H1 (cell line): ENCODE measurements around the gene TLR9. TPM values are rescaled to one million over a fixed set of nuclear protein-coding genes. Genes with fewer than 3 reads are reported as not detected.

Experiments
- CTCF ChIA-PET: fragments of 300-600 bp; sonication (Branson Sonifier 250); formaldehyde crosslinking; loops from one replicate; lab custom pipeline; 2021; ENCODE audit not compliant: partially characterized antibody; lab: Charles Lee
- POLR2A ChIA-PET: fragments of 300-600 bp; sonication (Branson Sonifier 250); formaldehyde crosslinking; loops from one replicate; lab custom pipeline; 2021; ENCODE audit warnings: inconsistent platforms; ENCODE audit not compliant: partially characterized antibody; lab: Charles Lee
- DNase-seq, 2 experiments: peaks; one replicate each; pipeline versions ENCODE4 v3.0.0 to v3.0.0-alpha.2; 2010 to 2022; ENCODE audit warnings: low spot score in 2 of 2, low read depth in 1 of 2, mixed read lengths in 1 of 2
- FAIRE-seq: peaks from 2 replicates; lab custom pipeline; 2011; peaks lifted over from hg19 to GRCh38; lab: Jason Lieb, UNC
- H2AFZ ChIP-seq: 2 replicates; pipeline ENCODE4 v1.8.1; 2012; ENCODE audit warnings: low read length, inconsistent platforms
- H2AK5ac ChIP-seq: 2 replicates; pipeline ENCODE4 v1.6.1; 2013; ENCODE audit warnings: low read depth, low read length
- H2BK120ac ChIP-seq: replicated peaks from 2 replicates; pipeline ENCODE3; 2013; ENCODE audit warnings: low read depth, low read length, inconsistent platforms
- H2BK12ac ChIP-seq: 2 replicates; pipeline ENCODE4 v1.6.1; 2013; ENCODE audit warnings: low read depth, low read length
- H2BK15ac ChIP-seq: 2 replicates; pipeline ENCODE4 v1.6.1; 2013; ENCODE audit warnings: low read length
- H2BK20ac ChIP-seq: 2 replicates; pipeline ENCODE4 v1.6.1; 2013; ENCODE audit warnings: low read length
- H2BK5ac ChIP-seq: 2 replicates; pipeline ENCODE4 v1.6.1; 2013; ENCODE audit warnings: low read depth, low read length
- H3K14ac ChIP-seq: 2 replicates; pipeline ENCODE4 v1.6.1; 2013; ENCODE audit warnings: inconsistent platforms; ENCODE audit not compliant: insufficient read length
- H3K18ac ChIP-seq: 2 replicates; pipeline ENCODE4 v1.6.1; 2013; ENCODE audit warnings: low read length; ENCODE audit errors: extremely low read depth
- H3K23ac ChIP-seq: 2 replicates; pipeline ENCODE4 v1.6.1; 2013; ENCODE audit warnings: inconsistent platforms; ENCODE audit not compliant: insufficient read length
- H3K23me2 ChIP-seq: 2 replicates; pipeline ENCODE4 v1.6.1; 2013; ENCODE audit warnings: low read depth, low read length
- H3K27ac ChIP-seq: 2 replicates; pipeline ENCODE4 v1.6.1; 2011; ENCODE audit warnings: low read depth, low read length, inconsistent platforms
- H3K27me3 ChIP-seq, 4 experiments: replicated peaks in 1 of 4; 1 replicate in 1 of 4; 2 replicates in 3 of 4; pipeline versions ENCODE4 v1.6.1 to v1.8.1; 2011 to 2013; ENCODE audit warnings: low read length in 3 of 4, mild to moderate bottlenecking in 3 of 4, inconsistent platforms in 2 of 4, mixed read lengths in 2 of 4, moderate library complexity in 1 of 4; ENCODE audit not compliant: control insufficient read depth in 3 of 4, insufficient read depth in 3 of 4; ENCODE audit errors: extremely low read depth in 1 of 4
- H3K36me3 ChIP-seq, 4 experiments: 2 replicates each; pipeline versions ENCODE4 v1.6.1 to v1.8.1; 2011 to 2013; ENCODE audit warnings: mild to moderate bottlenecking in 4 of 4, low read length in 3 of 4, moderate library complexity in 2 of 4, control low read depth in 1 of 4, inconsistent platforms in 1 of 4; ENCODE audit not compliant: insufficient read depth in 4 of 4, control insufficient read depth in 2 of 4
- H3K4ac ChIP-seq: replicated peaks from 2 replicates; pipeline ENCODE3; 2013; ENCODE audit warnings: low read length, low read depth, mixed read lengths, inconsistent platforms; ENCODE audit not compliant: insufficient read length
- H3K4me1 ChIP-seq, 4 experiments: replicated peaks in 1 of 4; 1 replicate in 1 of 4; 2 replicates in 3 of 4; pipeline versions ENCODE4 v1.6.1 to v1.8.1; 2011 to 2013; ENCODE audit warnings: low read length in 3 of 4, inconsistent platforms in 2 of 4, mixed read lengths in 1 of 4; ENCODE audit not compliant: insufficient read depth in 4 of 4, control insufficient read depth in 3 of 4
- H3K4me2 ChIP-seq, 2 experiments: 2 replicates each; pipeline versions ENCODE4 v1.6.1 to v1.8.1; 2011 to 2013; ENCODE audit warnings: low read depth in 2 of 2, low read length in 2 of 2, control low read depth in 1 of 2, inconsistent platforms in 1 of 2, mild to moderate bottlenecking in 1 of 2; ENCODE audit not compliant: insufficient read depth in 1 of 2
- H3K4me3 ChIP-seq, 4 experiments: fragments of 200-600, 300-600 bp in 1 of 4; sonication (generic), shearing (Covaris generic), sonication (Bioruptor Twin) in 1 of 4; 2 replicates each; pipeline versions ENCODE4 v1.5.1 to v1.8.1; 2011 to 2016; ENCODE audit warnings: low read length in 4 of 4, low read depth in 3 of 4, control low read depth in 2 of 4, inconsistent platforms in 2 of 4, mild to moderate bottlenecking in 2 of 4, mixed read lengths in 1 of 4, moderate library complexity in 1 of 4; ENCODE audit not compliant: insufficient read depth in 2 of 4; ENCODE audit errors: extremely low read depth in 1 of 4
- H3K56ac ChIP-seq: replicated peaks from 2 replicates; pipeline ENCODE3; 2013; ENCODE audit warnings: low read depth, mild to moderate bottlenecking, mixed read lengths, low read length, inconsistent platforms; ENCODE audit not compliant: insufficient read length
- H3K79me1 ChIP-seq: 2 replicates; pipeline ENCODE4 v1.6.1; 2013; ENCODE audit warnings: low read depth, low read length, control low read depth
- H3K79me2 ChIP-seq, 2 experiments: 2 replicates each; pipeline versions ENCODE4 v1.6.1 to v1.8.1; 2012 to 2013; ENCODE audit warnings: low read length in 2 of 2, mild to moderate bottlenecking in 2 of 2, inconsistent platforms in 1 of 2; ENCODE audit not compliant: insufficient read depth in 2 of 2, control insufficient read depth in 1 of 2
- H3K9ac ChIP-seq, 4 experiments: replicated peaks in 1 of 4; 1 replicate in 1 of 4; 2 replicates in 3 of 4; pipeline versions ENCODE4 v1.6.1 to v1.8.1; 2011 to 2013; ENCODE audit warnings: low read depth in 3 of 4, low read length in 3 of 4, control low read depth in 2 of 4, mild to moderate bottlenecking in 2 of 4, moderate library complexity in 2 of 4, inconsistent platforms in 1 of 4; ENCODE audit errors: extremely low read depth in 1 of 4
- H3K9me3 ChIP-seq, 2 experiments: 2 replicates each; pipeline versions ENCODE4 v1.6.1 to v1.8.1; 2012 to 2013; ENCODE audit warnings: mild to moderate bottlenecking in 2 of 2, moderate library complexity in 2 of 2, control low read depth in 1 of 2, inconsistent platforms in 1 of 2, low read depth in 1 of 2, low read length in 1 of 2, mixed read lengths in 1 of 2; ENCODE audit not compliant: insufficient read depth in 2 of 2
- H4K20me1 ChIP-seq, 2 experiments: replicated peaks in 1 of 2; 2 replicates each; pipeline versions ENCODE3 to v1.8.1; 2011 to 2013; ENCODE audit warnings: inconsistent platforms in 2 of 2, low read length in 2 of 2, mild to moderate bottlenecking in 1 of 2; ENCODE audit not compliant: insufficient read depth in 2 of 2, control insufficient read depth in 1 of 2
- H4K5ac ChIP-seq: 2 replicates; pipeline ENCODE4 v1.6.1; 2013; ENCODE audit warnings: low read length, low read depth, mixed read lengths, inconsistent platforms; ENCODE audit not compliant: insufficient read length
- H4K8ac ChIP-seq: 2 replicates; pipeline ENCODE4 v1.8.0; 2013; ENCODE audit warnings: mild to moderate bottlenecking, moderate library complexity, low read length, inconsistent platforms; ENCODE audit not compliant: insufficient read depth; ENCODE audit errors: extremely low read depth
- H4K91ac ChIP-seq: replicated peaks from 2 replicates; pipeline ENCODE3; 2013; ENCODE audit warnings: low read length, mixed read lengths, inconsistent platforms; ENCODE audit not compliant: insufficient read length
- BCL11A ChIP-seq, 2 experiments: IDR thresholded peaks; one replicate each; pipeline ENCODE4 v1.6.1; 2011; ENCODE audit warnings: low read depth in 2 of 2, low read length in 2 of 2, mild to moderate bottlenecking in 2 of 2
- RBBP5 ChIP-seq: IDR thresholded peaks from 2 replicates; pipeline ENCODE4 v1.7.1; 2012; ENCODE audit warnings: low read depth, mild to moderate bottlenecking, inconsistent platforms, low read length, moderate library complexity, borderline replicate concordance
- SIX5 ChIP-seq: IDR thresholded peaks from 2 replicates; pipeline ENCODE4 v1.6.1; 2011; ENCODE audit warnings: mild to moderate bottlenecking, low read depth, low read length
- TAF1 ChIP-seq: IDR thresholded peaks from 2 replicates; pipeline ENCODE4 v1.6.1; 2011; ENCODE audit warnings: mild to moderate bottlenecking, low read depth, low read length
- WGBS, 2 experiments: shearing (Covaris generic) in 1 of 2; methylation state at CpG; one replicate each; pipeline versions ENCODE4 v1.1.6 to v1.1.7; 2013 to 2015; ENCODE audit warnings: low lambda C conversion rate in 2 of 2, mixed read lengths in 2 of 2, inconsistent platforms in 1 of 2, low coverage in 1 of 2, missing lambda C conversion rate in 1 of 2; ENCODE audit not compliant: insufficient replicate concordance in 2 of 2, insufficient coverage in 1 of 2, insufficient read length in 1 of 2; ENCODE audit errors: extremely low coverage in 1 of 2, missing lambda C conversion rate in 1 of 2; 5-methylcytosine and 5-hydroxymethylcytosine counted together
- polyA plus RNA-seq, 7 experiments: library from polyadenylated mRNA; depleted of rRNA in 3 of 7; stranded (reverse) in 5 of 7; unstranded in 2 of 7; fragments of >200 nt in 5 of 7; fragments of 200-250 nt in 2 of 7; gene quantifications; 1 replicate in 5 of 7; 2 replicates in 1 of 7; 4 replicates in 1 of 7; pipeline versions ENCODE4 v1.2.1 to v1.2.3, GENCODE V29; 2011 to 2013; ENCODE audit warnings: missing spikeins in 2 of 7, mixed read lengths in 2 of 7
- total RNA-seq: library from RNA; stranded (reverse); fragmentation: NEBNext Ultra II Directional; extraction: Animal tissue kit (Norgen Biotek cat#: 25700); gene quantifications from 2 replicates; pipeline ENCODE4 v1.2.1, GENCODE V29; 2021
- TF ChIP-seq, protein P1 (sequence below): IDR thresholded peaks from 2 replicates; pipeline ENCODE4 v1.6.1; 2011; ENCODE audit warnings: low read depth, mild to moderate bottlenecking, low read length; ENCODE audit not compliant: insufficient read depth

The TLR9 gene
- total and polyA plus RNA-seq, 2 of the 8 experiments (the other 6 are each of a cell fraction or from before 2014, with no cell fraction given) = 0.05 TPM; not detected in 1

DNA sequence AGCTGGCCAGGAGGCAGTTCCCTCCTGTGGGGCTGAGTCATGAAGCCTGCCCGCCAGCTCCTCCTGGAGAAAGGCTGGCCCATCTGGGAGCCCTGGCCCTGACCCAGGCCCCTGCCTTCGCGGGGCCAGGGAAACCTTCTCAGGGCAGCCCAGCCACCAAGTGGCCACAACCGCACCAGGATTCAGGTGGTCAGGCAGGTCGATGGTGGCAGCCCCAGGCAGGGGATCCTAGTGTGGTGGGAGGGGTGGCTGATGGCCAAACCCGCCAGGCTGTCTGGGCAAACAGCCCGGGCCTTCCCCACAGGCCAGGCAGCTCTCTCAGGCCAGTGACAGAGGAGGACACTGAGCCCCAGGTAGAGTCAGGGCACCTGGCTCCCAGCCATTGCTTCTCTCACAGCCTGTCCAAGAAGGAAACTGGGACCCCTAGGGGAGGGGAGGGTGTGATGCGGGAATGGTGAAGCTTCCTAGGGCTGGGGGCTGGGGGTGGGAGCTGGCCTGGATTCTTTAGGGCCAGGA is 12.3 kb upstream of the TLR9 start:
- peaks cover 15 to 42% (median 28%) of the 10 kb centered on the region in 4 experiments for H3K4me1 ChIP-seq
- H3K18ac ChIP-seq = peak overlapping the region; percentile 80
- DNase-seq (peak in 1 of 2 experiments; percentile 63), FAIRE-seq (no peak)
- H4K20me1 ChIP-seq = peaks cover 4 to 7% of the 10 kb centered on the region in 2 experiments
- peak overlapping the region; percentile 97 for H4K91ac ChIP-seq
- peak overlapping the region; percentile 72 to 95 (median 91); a peak in 3 of 8 replicates for H3K4me3 ChIP-seq
- no peaks in the 10 kb centered on the region for H3K9me3 ChIP-seq
- H3K79me1 ChIP-seq = peaks cover 15% of the 10 kb centered on the region
- H2AK5ac ChIP-seq = peak overlapping the region; percentile 94; the same call in 1 of the 2 replicates
- no peak overlapping the region for H2BK12ac ChIP-seq
- H3K14ac ChIP-seq = no peak overlapping the region
- H3K23ac ChIP-seq = no peak overlapping the region
- no peaks in the 10 kb centered on the region for H3K36me3 ChIP-seq
- H4K5ac ChIP-seq = peak overlapping the region; percentile 28
- H2BK5ac ChIP-seq = peak overlapping the region; percentile 96; the same call in 1 of the 2 replicates
- H2BK120ac ChIP-seq = no peak overlapping the region
- peak overlapping the region; percentile 88; the same call in 1 of the 2 replicates for H2BK15ac ChIP-seq
- H4K8ac ChIP-seq = peak overlapping the region; percentile 88
- no peak overlapping the region for H3K56ac ChIP-seq
- no peak overlapping the region for H3K4ac ChIP-seq
- ChIA-PET CTCF (interaction anchor here (0.8 to 14.4 kb wide), 18 partner anchors 7 to 223 kb away, joined by 3 to 336 read pairs (median 6); partner anchors contain the start of genes PPM1M, TLR9 and WDR82), POLR2A (interaction anchor here (0.7 to 6.5 kb wide), 15 partner anchors 8 to 246 kb away, joined by 3 to 69 read pairs (median 4); partner anchors contain the start of genes GLYCTK, PPM1M, RPL29 and TLR9)
- H3K27ac ChIP-seq = peak overlapping the region; percentile 5; the same call in 1 of the 2 replicates
- H3K4me2 ChIP-seq = peak overlapping the region; percentile 78 to 98
- no peak overlapping the region for H3K9ac ChIP-seq
- H3K27me3 ChIP-seq = no peaks in the 10 kb centered on the region
- 61% methylated on average over 7 of the region's 8 CpGs; no CpG with 5 or more reads in 1 of the 2 experiments for WGBS, 2 experiments
- H2BK20ac ChIP-seq = no peak overlapping the region; the same call in 1 of the 2 replicates
- peaks cover 9% of the 10 kb centered on the region for H3K23me2 ChIP-seq
- no peak overlapping the region for H2AFZ ChIP-seq
- 0 out of 2 replicates have a peak, but pooled peaks have one; percentile 30 for TF ChIP-seq TAF1
- TF ChIP-seq, protein P1, sequence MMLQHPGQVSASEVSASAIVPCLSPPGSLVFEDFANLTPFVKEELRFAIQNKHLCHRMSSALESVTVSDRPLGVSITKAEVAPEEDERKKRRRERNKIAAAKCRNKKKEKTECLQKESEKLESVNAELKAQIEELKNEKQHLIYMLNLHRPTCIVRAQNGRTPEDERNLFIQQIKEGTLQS = no peak
- no peak for TF ChIP-seq RBBP5
- no peak for TF ChIP-seq BCL11A (IDR thresholded peaks at IDR 0.05; ENCODE audit: low read depth in 2 of 2, low read length in 2 of 2)
- no peak for TF ChIP-seq SIX5
- H3K79me2 ChIP-seq = peaks cover 0 to 15% of the 10 kb centered on the region in 2 experiments; a peak in 2 of 4 replicates
